Gastrocnemius medialis (tissue), 4 donors: ENCODE measurements around the gene SPAG4.

ENCODE experiments used
- POLR2A ChIP-seq, 2 donors: fragments of 450-650 bp; IDR thresholded peaks; one replicate each; pipeline ENCODE4 v1.6.1; 2017; ENCODE audit warnings: antibody characterized with exemption in 2 of 2, mild to moderate bottlenecking in 2 of 2, moderate library complexity in 2 of 2
- TF ChIP-seq, protein P1 (sequence below), 5 experiments: fragments of 450-650 bp in 3 of 5; fragments of 200-600 bp in 2 of 5; sonication (generic) in 2 of 5; IDR thresholded peaks in 4 of 5; conservative IDR thresholded peaks in 1 of 5; 1 replicate in 4 of 5; 2 replicates in 1 of 5; pipeline ENCODE4 v1.5.1; 2016 to 2019; ENCODE audit warnings: antibody characterized with exemption in 5 of 5, mild to moderate bottlenecking in 3 of 5, moderate library complexity in 3 of 5

DNA sequence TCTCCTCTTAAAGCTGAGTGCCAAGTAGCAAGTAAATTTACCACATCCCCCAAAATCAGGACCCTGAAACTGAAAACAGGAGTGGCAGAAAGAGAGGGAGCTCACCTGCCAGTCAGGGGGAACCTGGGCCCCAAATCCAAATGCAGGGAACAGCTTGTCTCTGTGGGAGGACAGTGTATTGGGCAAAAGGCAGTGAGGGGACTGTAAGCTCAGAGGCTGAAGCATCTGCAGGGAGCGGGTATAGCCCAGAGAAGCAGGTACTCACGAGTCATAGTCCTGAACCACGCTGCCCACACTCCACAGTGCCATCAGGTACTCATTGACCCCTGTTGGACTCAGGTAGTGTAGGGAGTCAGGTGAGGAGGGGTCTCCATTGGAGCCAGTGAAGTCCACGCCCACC is 15.0 kb downstream of the SPAG4 start:
- TF ChIP-seq, protein P1, sequence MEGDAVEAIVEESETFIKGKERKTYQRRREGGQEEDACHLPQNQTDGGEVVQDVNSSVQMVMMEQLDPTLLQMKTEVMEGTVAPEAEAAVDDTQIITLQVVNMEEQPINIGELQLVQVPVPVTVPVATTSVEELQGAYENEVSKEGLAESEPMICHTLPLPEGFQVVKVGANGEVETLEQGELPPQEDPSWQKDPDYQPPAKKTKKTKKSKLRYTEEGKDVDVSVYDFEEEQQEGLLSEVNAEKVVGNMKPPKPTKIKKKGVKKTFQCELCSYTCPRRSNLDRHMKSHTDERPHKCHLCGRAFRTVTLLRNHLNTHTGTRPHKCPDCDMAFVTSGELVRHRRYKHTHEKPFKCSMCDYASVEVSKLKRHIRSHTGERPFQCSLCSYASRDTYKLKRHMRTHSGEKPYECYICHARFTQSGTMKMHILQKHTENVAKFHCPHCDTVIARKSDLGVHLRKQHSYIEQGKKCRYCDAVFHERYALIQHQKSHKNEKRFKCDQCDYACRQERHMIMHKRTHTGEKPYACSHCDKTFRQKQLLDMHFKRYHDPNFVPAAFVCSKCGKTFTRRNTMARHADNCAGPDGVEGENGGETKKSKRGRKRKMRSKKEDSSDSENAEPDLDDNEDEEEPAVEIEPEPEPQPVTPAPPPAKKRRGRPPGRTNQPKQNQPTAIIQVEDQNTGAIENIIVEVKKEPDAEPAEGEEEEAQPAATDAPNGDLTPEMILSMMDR (IDR thresholded peaks at IDR 0.05 in 4 of 5, conservative IDR thresholded peaks at IDR 0.05 in 1 of 5) = no peak
- no peak for TF ChIP-seq POLR2A (IDR thresholded peaks at IDR 0.05)
